Thoracic aorta (tissue), 2 donors: ENCODE data around the gene RBM28. TPM values are rescaled to one million over a fixed set of nuclear protein-coding genes. Genes with fewer than 3 reads are reported as not detected.

ENCODE experiments used
- ATAC-seq: fragments of 150-250 bp; one replicate; pipeline ENCODE4 v1.8.0; 2017; ENCODE audit warnings: low read depth; ENCODE audit not compliant: insufficient number of reproducible peaks, low FRiP score
- DNase-seq: peaks from one replicate; pipeline ENCODE4 v3.0.0-alpha.2; 2020; ENCODE audit warnings: low spot score
- H3K27ac ChIP-seq, 2 donors: fragments of 200-600 bp; sonication (generic); 1 replicate in 1 of 2; 2 replicates in 1 of 2; pipeline ENCODE4 v1.5.1; 2016; ENCODE audit warnings: mild to moderate bottlenecking in 2 of 2, moderate library complexity in 2 of 2
- H3K27me3 ChIP-seq: fragments of 200-600 bp; sonication (generic); replicated peaks from 2 replicates; pipeline ENCODE4 v1.6.0; 2016; ENCODE audit warnings: mild to moderate bottlenecking; ENCODE audit not compliant: insufficient read depth
- H3K36me3 ChIP-seq: fragments of 200-600 bp; sonication (generic); one replicate; pipeline ENCODE4 v1.5.1; 2016
- H3K4me1 ChIP-seq, 2 donors: fragments of 200-600 bp; sonication (generic); 1 replicate in 1 of 2; 2 replicates in 1 of 2; pipeline versions ENCODE4 v1.5.1 to v1.6.0; 2016; ENCODE audit warnings: low read depth in 2 of 2, mild to moderate bottlenecking in 1 of 2; ENCODE audit not compliant: control insufficient read depth in 1 of 2
- H3K4me3 ChIP-seq: fragments of 200-600 bp; sonication (generic); 2 replicates; pipeline ENCODE4 v1.5.1; 2016; ENCODE audit warnings: mild to moderate bottlenecking
- H3K9me3 ChIP-seq: fragments of 200-600 bp; sonication (generic); 2 replicates; pipeline ENCODE4 v1.5.1; 2016
- CTCF ChIP-seq: fragments of 200-600 bp; sonication (generic); IDR thresholded peaks from one replicate; pipeline ENCODE4 v1.5.1; 2019; ENCODE audit warnings: antibody characterized with exemption
- total RNA-seq, 2 donors: library from RNA; depleted of rRNA; stranded (reverse); fragments of >200 nt; gene quantifications; one replicate each; pipeline versions ENCODE4 v1.1.0 to v1.2.3, GENCODE V29; 2016

The RBM28 gene
- total RNA-seq, 2 donors from 2014 or later = 20.6 to 49.2 TPM

GRCh38 chr7:128255271-128255670 is 88.4 kb downstream of the RBM28 start:
- H3K27me3 ChIP-seq = no peaks in the 10 kb centered on the region
- no peaks in the 10 kb centered on the region for H3K9me3 ChIP-seq
- H3K4me3 ChIP-seq = no peak overlapping the region
- TF ChIP-seq CTCF = no peak
- DNase-seq (no peak), ATAC-seq (no peak)
- no peaks in the 10 kb centered on the region for H3K4me1 ChIP-seq
- no peaks in the 10 kb centered on the region for H3K36me3 ChIP-seq
- no peak overlapping the region for H3K27ac ChIP-seq

- H3K4me1 ChIP-seq = no peaks in the 10 kb centered on the region
- TF ChIP-seq CTCF = no peak
- no peak for DNase-seq
- H3K9me3 ChIP-seq = no peaks in the 10 kb centered on the region
- ATAC-seq = no peak
- H3K27ac ChIP-seq = no peak overlapping the region
- no peaks in the 10 kb centered on the region for H3K27me3 ChIP-seq
- H3K36me3 ChIP-seq = no peaks in the 10 kb centered on the region
- H3K4me3 ChIP-seq = no peak overlapping the region
Observed at GRCh38 chr7:128254470-128254869, 89.2 kb downstream of the RBM28 start.

- no peak overlapping the region for H3K4me3 ChIP-seq
- H3K27ac ChIP-seq = no peak overlapping the region
- H3K9me3 ChIP-seq = no peaks in the 10 kb centered on the region
- no peaks in the 10 kb centered on the region for H3K4me1 ChIP-seq
- ATAC-seq (no peak), DNase-seq (no peak)
- no peaks in the 10 kb centered on the region for H3K36me3 ChIP-seq
- H3K27me3 ChIP-seq = no peaks in the 10 kb centered on the region
- TF ChIP-seq CTCF = no peak
Observed at GRCh38 chr7:128253701-128254100, 90.0 kb downstream of the RBM28 start.

- ATAC-seq = no peak
- no peak for TF ChIP-seq CTCF
- Histone ChIP-seq H3K9me3 (no peaks in the 10 kb centered on the region), H3K4me3 (no peak overlapping the region), H3K36me3 (no peaks in the 10 kb centered on the region), H3K4me1 (no peaks in the 10 kb centered on the region), H3K27me3 (no peaks in the 10 kb centered on the region), H3K27ac (no peak overlapping the region)
- DNase-seq = no peak
Observed at GRCh38 chr7:128251337-128251736, 92.4 kb downstream of the RBM28 start.

Other genes with a start within 250 kb of the RBM28 start
- gene LEP, start 102.6 kb downstream of the RBM28 start, total RNA-seq = not detected
- 1 to 10 TPM; 2.2 to 3.7 TPM for gene PRRT4, start 17.8 kb upstream of the RBM28 start, total RNA-seq
- gene IMPDH1, start 66.1 kb upstream of the RBM28 start, total RNA-seq = 10 to 100 TPM; 48.1 to 59.7 TPM
- gene HILPDA, start 112.0 kb upstream of the RBM28 start, total RNA-seq = 10 to 100 TPM in 1 of 2 donors, 1 to 10 TPM in 1; 9.3 to 19.8 TPM
- gene METTL2B, start 132.8 kb upstream of the RBM28 start, total RNA-seq = 10 to 100 TPM; 14.6 to 49.0 TPM